ENCODE data around the gene SPINK1.

DNA sequence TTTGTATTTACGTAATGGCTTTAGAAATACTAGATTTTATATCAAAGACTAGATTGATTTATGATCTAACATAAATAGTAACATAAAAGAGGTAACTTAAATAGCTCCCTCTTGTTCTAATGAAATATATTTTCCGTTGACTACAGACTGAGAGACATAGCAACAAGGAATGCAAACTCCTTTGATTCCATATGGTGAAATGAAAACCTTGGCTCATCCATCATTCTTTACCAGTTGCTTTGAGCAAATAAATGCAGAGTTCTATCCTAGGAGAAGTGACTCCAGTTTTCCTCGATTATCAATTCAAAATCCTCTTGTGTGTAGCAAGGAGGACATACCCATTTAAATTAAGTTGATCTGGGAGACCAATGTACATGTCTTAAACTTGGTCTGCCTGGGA lies 31.0 kb downstream of the SPINK1 start:
- no peak for TF ChIP-seq JUND (IDR thresholded peaks at IDR 0.05; ENCODE audit: borderline replicate concordance, low read depth, low read length)
- TF ChIP-seq JUND (tag; IDR thresholded peaks at IDR 0.05; ENCODE audit: borderline replicate concordance, low read depth, low read length): no peak
- TF ChIP-seq, protein P1, sequence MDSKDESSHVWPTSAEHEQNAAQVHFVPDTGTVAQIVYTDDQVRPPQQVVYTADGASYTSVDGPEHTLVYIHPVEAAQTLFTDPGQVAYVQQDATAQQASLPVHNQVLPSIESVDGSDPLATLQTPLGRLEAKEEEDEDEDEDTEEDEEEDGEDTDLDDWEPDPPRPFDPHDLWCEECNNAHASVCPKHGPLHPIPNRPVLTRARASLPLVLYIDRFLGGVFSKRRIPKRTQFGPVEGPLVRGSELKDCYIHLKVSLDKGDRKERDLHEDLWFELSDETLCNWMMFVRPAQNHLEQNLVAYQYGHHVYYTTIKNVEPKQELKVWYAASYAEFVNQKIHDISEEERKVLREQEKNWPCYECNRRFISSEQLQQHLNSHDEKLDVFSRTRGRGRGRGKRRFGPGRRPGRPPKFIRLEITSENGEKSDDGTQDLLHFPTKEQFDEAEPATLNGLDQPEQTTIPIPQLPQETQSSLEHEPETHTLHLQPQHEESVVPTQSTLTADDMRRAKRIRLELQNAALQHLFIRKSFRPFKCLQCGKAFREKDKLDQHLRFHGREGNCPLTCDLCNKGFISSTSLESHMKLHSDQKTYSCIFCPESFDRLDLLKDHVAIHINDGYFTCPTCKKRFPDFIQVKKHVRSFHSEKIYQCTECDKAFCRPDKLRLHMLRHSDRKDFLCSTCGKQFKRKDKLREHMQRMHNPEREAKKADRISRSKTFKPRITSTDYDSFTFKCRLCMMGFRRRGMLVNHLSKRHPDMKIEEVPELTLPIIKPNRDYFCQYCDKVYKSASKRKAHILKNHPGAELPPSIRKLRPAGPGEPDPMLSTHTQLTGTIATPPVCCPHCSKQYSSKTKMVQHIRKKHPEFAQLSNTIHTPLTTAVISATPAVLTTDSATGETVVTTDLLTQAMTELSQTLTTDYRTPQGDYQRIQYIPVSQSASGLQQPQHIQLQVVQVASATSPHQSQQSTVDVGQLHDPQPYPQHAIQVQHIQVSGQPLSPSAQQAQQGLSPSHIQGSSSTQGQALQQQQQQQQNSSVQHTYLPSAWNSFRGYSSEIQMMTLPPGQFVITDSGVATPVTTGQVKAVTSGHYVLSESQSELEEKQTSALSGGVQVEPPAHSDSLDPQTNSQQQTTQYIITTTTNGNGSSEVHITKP (IDR thresholded peaks at IDR 0.05; ENCODE audit: partially characterized antibody): no peak
- TF ChIP-seq, protein P2, sequence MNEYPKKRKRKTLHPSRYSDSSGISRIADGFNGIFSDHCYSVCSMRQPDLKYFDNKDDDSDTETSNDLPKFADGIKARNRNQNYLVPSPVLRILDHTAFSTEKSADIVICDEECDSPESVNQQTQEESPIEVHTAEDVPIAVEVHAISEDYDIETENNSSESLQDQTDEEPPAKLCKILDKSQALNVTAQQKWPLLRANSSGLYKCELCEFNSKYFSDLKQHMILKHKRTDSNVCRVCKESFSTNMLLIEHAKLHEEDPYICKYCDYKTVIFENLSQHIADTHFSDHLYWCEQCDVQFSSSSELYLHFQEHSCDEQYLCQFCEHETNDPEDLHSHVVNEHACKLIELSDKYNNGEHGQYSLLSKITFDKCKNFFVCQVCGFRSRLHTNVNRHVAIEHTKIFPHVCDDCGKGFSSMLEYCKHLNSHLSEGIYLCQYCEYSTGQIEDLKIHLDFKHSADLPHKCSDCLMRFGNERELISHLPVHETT (CRISPR knock-in tag; conservative IDR thresholded peaks at IDR 0.05 in 1 of 2, IDR thresholded peaks at IDR 0.05 in 1 of 2): no peak
- TF ChIP-seq, protein P3, sequence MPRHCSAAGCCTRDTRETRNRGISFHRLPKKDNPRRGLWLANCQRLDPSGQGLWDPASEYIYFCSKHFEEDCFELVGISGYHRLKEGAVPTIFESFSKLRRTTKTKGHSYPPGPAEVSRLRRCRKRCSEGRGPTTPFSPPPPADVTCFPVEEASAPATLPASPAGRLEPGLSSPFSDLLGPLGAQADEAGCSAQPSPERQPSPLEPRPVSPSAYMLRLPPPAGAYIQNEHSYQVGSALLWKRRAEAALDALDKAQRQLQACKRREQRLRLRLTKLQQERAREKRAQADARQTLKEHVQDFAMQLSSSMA (CRISPR knock-in tag; IDR thresholded peaks at IDR 0.05): no peak
- TF ChIP-seq NFIC (IDR thresholded peaks at IDR 0.05): no peak
- TF ChIP-seq ZBTB1 (CRISPR knock-in tag; IDR thresholded peaks at IDR 0.05; ENCODE audit: borderline replicate concordance, low read depth): no peak
- TF ChIP-seq, protein P4, sequence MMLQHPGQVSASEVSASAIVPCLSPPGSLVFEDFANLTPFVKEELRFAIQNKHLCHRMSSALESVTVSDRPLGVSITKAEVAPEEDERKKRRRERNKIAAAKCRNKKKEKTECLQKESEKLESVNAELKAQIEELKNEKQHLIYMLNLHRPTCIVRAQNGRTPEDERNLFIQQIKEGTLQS (IDR thresholded peaks at IDR 0.05): no peak
- TF ChIP-seq, protein P4 (CRISPR knock-in tag; conservative IDR thresholded peaks at IDR 0.05): no peak

Data from K562 (cell line).